ENCODE results near the gene TGM1.

- peak in 1 of 2 donors; percentile 37 for TF ChIP-seq CTCF (conservative IDR thresholded peaks at IDR 0.05 in 1 of 2, IDR thresholded peaks at IDR 0.05 in 1 of 2; ENCODE audit: low read depth in 1 of 2, low read length in 2 of 2)
- no peak for TF ChIP-seq EZH2 (IDR thresholded peaks at IDR 0.05; ENCODE audit: low read length, missing control alignments)
Observed at GRCh38 chr14:24215495-24216344, 47.3 kb downstream of the TGM1 start, which contains the start of gene MDP1.
